ENCODE results near the gene NR1D2.

NR1D2 gene

GRCh38 chr3:23968463-23969184, 23.5 kb downstream of the NR1D2 start:
- DNase-seq = no peak

- no peak for DNase-seq
Observed at GRCh38 chr3:23969393-23969792, 24.3 kb downstream of the NR1D2 start.

GRCh38 chr3:23971684-23972083, 26.6 kb downstream of the NR1D2 start:
- DNase-seq = no peak

- DNase-seq = no peak
Observed at GRCh38 chr3:23976555-23976954, 31.5 kb downstream of the NR1D2 start.

GRCh38 chr3:23979569-23979968, 34.5 kb downstream of the NR1D2 start:
- no peak for DNase-seq

GRCh38 chr3:23981136-23981535, 36.0 kb downstream of the NR1D2 start:
- DNase-seq = no peak

- no peak for DNase-seq
Observed at GRCh38 chr3:23981955-23982354, 36.9 kb downstream of the NR1D2 start.

GRCh38 chr3:23984934-23985333, 39.8 kb downstream of the NR1D2 start:
- no peak for DNase-seq

- DNase-seq = no peak
Observed at GRCh38 chr3:23985747-23986544, 40.9 kb downstream of the NR1D2 start.

- no peak for DNase-seq
Observed at GRCh38 chr3:23987356-23987755, 42.3 kb downstream of the NR1D2 start.

GRCh38 chr3:23991306-23991682, 46.2 kb downstream of the NR1D2 start:
- DNase-seq = no peak

GRCh38 chr3:23991683-23992628, 46.9 kb downstream of the NR1D2 start:
- DNase-seq = no peak

GRCh38 chr3:23993556-23994243, 48.6 kb downstream of the NR1D2 start:
- no peak for DNase-seq

- no peak for DNase-seq
Observed at GRCh38 chr3:23994244-23994569, 49.1 kb downstream of the NR1D2 start.

GRCh38 chr3:23995219-23995618, 50.1 kb downstream of the NR1D2 start:
- DNase-seq = no peak

- DNase-seq = no peak
Observed at GRCh38 chr3:23996095-23996524, 51.0 kb downstream of the NR1D2 start.

GRCh38 chr3:23999012-23999641, 54.0 kb downstream of the NR1D2 start:
- DNase-seq = peak; percentile 53

- no peak for DNase-seq
Observed at GRCh38 chr3:24002129-24002528, 57.0 kb downstream of the NR1D2 start.

- no peak for DNase-seq
Observed at GRCh38 chr3:24003466-24003865, 58.4 kb downstream of the NR1D2 start.

GRCh38 chr3:24004171-24004938, 59.3 kb downstream of the NR1D2 start:
- DNase-seq = no peak

GRCh38 chr3:24005669-24006068, 60.6 kb downstream of the NR1D2 start:
- DNase-seq = no peak

Measured in T-helper 9 cell (primary cell).